Kidney (tissue), 14 donors: ENCODE results near the gene PRDX6. TPM values are rescaled to one million over a fixed set of nuclear protein-coding genes. Genes with fewer than 3 reads are reported as not detected.
A peak's percentile ranks its signal among the peaks of the same experiment; 100 is the strongest.

ENCODE experiments used
- DNase-seq, 5 donors: peaks; one replicate each; pipeline ENCODE4 v3.0.0-alpha.2; 2013 to 2020
- FAIRE-seq: peaks from 2 replicates; lab custom pipeline; 2012; peaks lifted over from hg19 to GRCh38; lab: Jason Lieb, UNC
- H3K27ac ChIP-seq, 2 donors: one replicate each; pipeline ENCODE4 v1.7.0; 2013; ENCODE audit warnings: low read depth in 2 of 2, low read length in 2 of 2, inconsistent platforms in 1 of 2
- H3K27me3 ChIP-seq: one replicate; pipeline ENCODE4 v1.7.1; 2013; ENCODE audit warnings: low read length, inconsistent platforms; ENCODE audit not compliant: control insufficient read depth, insufficient read depth
- H3K36me3 ChIP-seq, 3 donors: one replicate each; pipeline versions ENCODE4 v1.7.0 to v1.7.1; 2013; ENCODE audit warnings: low read length in 3 of 3, control low read depth in 1 of 3, inconsistent platforms in 1 of 3; ENCODE audit not compliant: insufficient read depth in 3 of 3, control insufficient read depth in 2 of 3
- H3K4me1 ChIP-seq, 3 donors: one replicate each; pipeline versions ENCODE4 v1.7.0 to v1.7.1; 2013; ENCODE audit warnings: low read length in 3 of 3, inconsistent platforms in 1 of 3, low read depth in 1 of 3; ENCODE audit not compliant: control insufficient read depth in 2 of 3, insufficient read depth in 2 of 3
- H3K4me3 ChIP-seq, 3 donors: one replicate each; pipeline versions ENCODE4 v1.7.0 to v1.8.1; 2013; ENCODE audit warnings: low read length in 3 of 3, control low read depth in 1 of 3, inconsistent platforms in 1 of 3
- H3K9ac ChIP-seq, 3 donors: one replicate each; pipeline versions ENCODE4 v1.7.0 to v1.7.1; 2013; ENCODE audit warnings: low read length in 3 of 3, control low read depth in 1 of 3, inconsistent platforms in 1 of 3
- H3K9me3 ChIP-seq, 3 donors: one replicate each; pipeline versions ENCODE4 v1.7.0 to v1.7.1; 2013; ENCODE audit warnings: low read length in 3 of 3, control low read depth in 1 of 3, inconsistent platforms in 1 of 3; ENCODE audit not compliant: control insufficient read depth in 2 of 3, insufficient read depth in 1 of 3
- CTCF ChIP-seq: IDR thresholded peaks from 3 replicates; pipeline ENCODE4 v1.5.1; 2012; ENCODE audit warnings: mild to moderate bottlenecking, moderate library complexity, borderline replicate concordance; ENCODE audit not compliant: insufficient read depth; ENCODE audit errors: extremely low read depth
- intact Hi-C: fragments of 100-400 bp; cut with DNase I; formaldehyde crosslinking; loops from one replicate; pipeline ENCODE4 v1.11.1; 2022
- polyA plus RNA-seq: library from polyadenylated mRNA; stranded (reverse); fragments of 350-450 nt; fragmentation: Illumina TruSeq; extraction: RNeasy Lipid Tissue Mini Kit (QIAGEN cat#74804); gene quantifications from one replicate; pipeline ENCODE4 v1.2.3, GENCODE V29; 2014; ENCODE audit warnings: low read depth, low replicate concordance; ENCODE audit not compliant: insufficient read depth
- total RNA-seq: library from RNA; stranded (reverse); fragmentation: NEBNext Ultra II Directional; extraction: Animal tissue kit (Norgen Biotek cat#: 25700); gene quantifications from one replicate; pipeline ENCODE4 v1.2.1, GENCODE V29; 2021
- donor health status: control.
- donor health status: control.
- donor health status: control.
- donor health status: control.
- donor health status: control.
- donor health status: DM: yes; HTN: yes; CAD: no.
- donor health status: Normal renal cell carcinoma (clear cell type).

The PRDX6 gene
- total and polyA plus RNA-seq, 2 donors from 2014 or later = 280 to 563 TPM

GRCh38 chr1:173520799-173521198 is 43.7 kb downstream of the PRDX6 start:
- no peaks in the 10 kb centered on the region for H3K36me3 ChIP-seq
- H3K9ac ChIP-seq = no peak overlapping the region
- intact Hi-C loops = no loop called here
- no peak for FAIRE-seq
- no peaks in the 10 kb centered on the region for H3K4me1 ChIP-seq
- H3K27ac ChIP-seq = no peak overlapping the region
- no peaks in the 10 kb centered on the region for H3K27me3 ChIP-seq
- no peak for TF ChIP-seq CTCF
- DNase-seq = no peak
- no peaks in the 10 kb centered on the region for H3K9me3 ChIP-seq
- H3K4me3 ChIP-seq = no peak overlapping the region

GRCh38 chr1:173523329-173523728 is 46.2 kb downstream of the PRDX6 start:
- Histone ChIP-seq H3K4me1 (no peaks in the 10 kb centered on the region), H3K9me3 (no peaks in the 10 kb centered on the region), H3K27ac (no peak overlapping the region), H3K27me3 (no peaks in the 10 kb centered on the region), H3K9ac (no peak overlapping the region), H3K36me3 (no peaks in the 10 kb centered on the region), H3K4me3 (no peak overlapping the region)
- FAIRE-seq (no peak), DNase-seq (no peak)
- no peak for TF ChIP-seq CTCF
- intact Hi-C loops = no loop called here

GRCh38 chr1:173525926-173526325 is 48.8 kb downstream of the PRDX6 start:
- DNase-seq (peak in 1 of 5 donors; percentile 13), FAIRE-seq (no peak)
- H3K9me3 ChIP-seq = no peaks in the 10 kb centered on the region
- intact Hi-C loops = no loop called here
- H3K27ac ChIP-seq = no peak overlapping the region
- no peak for TF ChIP-seq CTCF
- H3K4me3 ChIP-seq = no peak overlapping the region
- H3K36me3 ChIP-seq = no peaks in the 10 kb centered on the region
- no peaks in the 10 kb centered on the region for H3K4me1 ChIP-seq
- H3K27me3 ChIP-seq = no peaks in the 10 kb centered on the region
- H3K9ac ChIP-seq = no peak overlapping the region

GRCh38 chr1:173527151-173527826 is 50.2 kb downstream of the PRDX6 start:
- Histone ChIP-seq H3K4me3 (no peak overlapping the region), H3K9ac (no peak overlapping the region), H3K27me3 (no peaks in the 10 kb centered on the region), H3K9me3 (no peaks in the 10 kb centered on the region), H3K36me3 (no peaks in the 10 kb centered on the region), H3K4me1 (no peaks in the 10 kb centered on the region), H3K27ac (no peak overlapping the region)
- DNase-seq (no peak), FAIRE-seq (no peak)
- intact Hi-C loops = no loop called here
- no peak for TF ChIP-seq CTCF
